GM12801 (cell line): Measurements from ENCODE around the gene ANKRD24.

ENCODE experiments used
- CTCF ChIP-seq: IDR thresholded peaks from one replicate; pipeline ENCODE4 v1.5.1; 2011; ENCODE audit warnings: control low read depth; ENCODE audit not compliant: insufficient read length; ENCODE audit errors: extremely low read depth

Gene ANKRD24

GRCh38 chr19:4171676-4172075 lies 10.8 kb upstream of the ANKRD24 start:
- TF ChIP-seq CTCF, result no peak

- no peak for TF ChIP-seq CTCF
Measured at GRCh38 chr19:4172861-4173473, 9.5 kb upstream of the ANKRD24 start.

- TF ChIP-seq CTCF, result no peak
Measured at GRCh38 chr19:4173479-4174212, 8.8 kb upstream of the ANKRD24 start.

GRCh38 chr19:4174213-4174894 lies 8.1 kb upstream of the ANKRD24 start:
- no peak for TF ChIP-seq CTCF

- TF ChIP-seq CTCF, result no peak
Measured at GRCh38 chr19:4174895-4175668, 7.4 kb upstream of the ANKRD24 start.

GRCh38 chr19:4175669-4175931 lies 6.9 kb upstream of the ANKRD24 start:
- no peak for TF ChIP-seq CTCF

- no peak for TF ChIP-seq CTCF
Measured at GRCh38 chr19:4177146-4177545, 5.3 kb upstream of the ANKRD24 start.
